GM10266 (cell line): ENCODE data around the gene TADA2A.

Experiments
- DNase-seq: peaks from one replicate; pipeline ENCODE4 v3.0.0; 2012; ENCODE audit errors: extremely low spot score
- TF ChIP-seq, protein P1 (sequence below): IDR thresholded peaks from 2 replicates; pipeline ENCODE4 v1.5.1; 2012; ENCODE audit warnings: mild to moderate bottlenecking, low read depth; ENCODE audit not compliant: control insufficient read depth, insufficient read depth; ENCODE audit errors: missing control alignments

The TADA2A gene

DNA sequence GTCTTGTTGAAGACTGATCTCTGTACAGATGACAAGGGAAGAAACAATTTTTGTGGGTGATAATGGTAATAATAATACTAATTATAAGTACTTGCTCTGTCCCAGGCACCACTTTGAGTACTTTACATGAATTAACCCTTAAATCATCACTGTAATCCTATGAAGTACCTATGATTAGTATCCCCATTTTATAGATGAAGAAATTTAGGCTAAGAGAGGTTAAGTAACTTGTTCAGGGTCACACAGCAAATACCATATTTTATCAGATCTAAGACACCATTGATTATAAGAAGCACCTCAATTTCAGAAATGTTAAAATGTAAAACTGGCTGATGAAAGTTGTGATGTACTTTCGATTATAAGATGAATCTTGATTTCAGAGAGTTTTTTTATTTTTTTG, 18.6 kb downstream of the TADA2A start:
- TF ChIP-seq, protein P1, sequence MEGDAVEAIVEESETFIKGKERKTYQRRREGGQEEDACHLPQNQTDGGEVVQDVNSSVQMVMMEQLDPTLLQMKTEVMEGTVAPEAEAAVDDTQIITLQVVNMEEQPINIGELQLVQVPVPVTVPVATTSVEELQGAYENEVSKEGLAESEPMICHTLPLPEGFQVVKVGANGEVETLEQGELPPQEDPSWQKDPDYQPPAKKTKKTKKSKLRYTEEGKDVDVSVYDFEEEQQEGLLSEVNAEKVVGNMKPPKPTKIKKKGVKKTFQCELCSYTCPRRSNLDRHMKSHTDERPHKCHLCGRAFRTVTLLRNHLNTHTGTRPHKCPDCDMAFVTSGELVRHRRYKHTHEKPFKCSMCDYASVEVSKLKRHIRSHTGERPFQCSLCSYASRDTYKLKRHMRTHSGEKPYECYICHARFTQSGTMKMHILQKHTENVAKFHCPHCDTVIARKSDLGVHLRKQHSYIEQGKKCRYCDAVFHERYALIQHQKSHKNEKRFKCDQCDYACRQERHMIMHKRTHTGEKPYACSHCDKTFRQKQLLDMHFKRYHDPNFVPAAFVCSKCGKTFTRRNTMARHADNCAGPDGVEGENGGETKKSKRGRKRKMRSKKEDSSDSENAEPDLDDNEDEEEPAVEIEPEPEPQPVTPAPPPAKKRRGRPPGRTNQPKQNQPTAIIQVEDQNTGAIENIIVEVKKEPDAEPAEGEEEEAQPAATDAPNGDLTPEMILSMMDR: no peak
- DNase-seq: no peak

DNA sequence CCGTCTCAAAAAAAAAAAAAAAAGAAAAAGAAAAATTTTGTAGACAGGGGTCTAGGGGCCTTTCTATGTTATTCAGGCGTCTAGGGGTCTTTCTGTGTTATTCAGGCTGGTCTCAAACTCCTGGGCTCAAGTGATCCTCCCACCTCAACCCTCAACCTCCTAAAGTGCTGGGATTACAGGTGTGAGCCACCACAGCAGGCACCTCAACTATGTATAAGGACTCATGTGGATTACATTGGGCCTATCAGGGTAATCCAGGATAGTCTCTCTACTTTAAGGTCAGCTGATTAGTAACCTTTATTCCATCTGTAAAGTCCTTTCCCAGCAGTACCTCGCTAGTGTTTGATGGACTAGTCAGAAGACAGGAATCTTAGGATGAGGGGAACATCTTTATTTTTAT, 22.4 kb downstream of the TADA2A start:
- DNase-seq: no peak
- TF ChIP-seq, protein P1: no peak

DNA sequence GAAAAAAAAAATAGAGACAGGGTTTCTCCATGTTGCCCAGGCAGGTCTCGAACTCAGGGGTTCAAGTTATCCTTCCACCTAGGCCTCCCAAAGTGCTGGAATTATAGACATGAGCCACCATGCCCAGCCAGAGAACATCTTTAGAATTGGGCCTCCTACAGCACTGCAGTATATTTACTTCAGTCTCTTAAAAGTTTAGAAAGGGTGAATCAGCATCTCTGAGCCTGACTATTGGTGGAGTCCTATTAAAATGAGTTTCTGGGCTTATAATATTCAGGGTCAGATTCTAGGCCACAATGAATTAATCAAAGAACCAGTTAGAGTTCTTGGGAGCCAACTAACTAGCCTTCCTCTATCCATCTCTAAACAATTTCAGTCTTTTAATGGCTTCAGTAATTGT, 22.8 kb downstream of the TADA2A start:
- TF ChIP-seq, protein P1: no peak
- DNase-seq: no peak

DNA sequence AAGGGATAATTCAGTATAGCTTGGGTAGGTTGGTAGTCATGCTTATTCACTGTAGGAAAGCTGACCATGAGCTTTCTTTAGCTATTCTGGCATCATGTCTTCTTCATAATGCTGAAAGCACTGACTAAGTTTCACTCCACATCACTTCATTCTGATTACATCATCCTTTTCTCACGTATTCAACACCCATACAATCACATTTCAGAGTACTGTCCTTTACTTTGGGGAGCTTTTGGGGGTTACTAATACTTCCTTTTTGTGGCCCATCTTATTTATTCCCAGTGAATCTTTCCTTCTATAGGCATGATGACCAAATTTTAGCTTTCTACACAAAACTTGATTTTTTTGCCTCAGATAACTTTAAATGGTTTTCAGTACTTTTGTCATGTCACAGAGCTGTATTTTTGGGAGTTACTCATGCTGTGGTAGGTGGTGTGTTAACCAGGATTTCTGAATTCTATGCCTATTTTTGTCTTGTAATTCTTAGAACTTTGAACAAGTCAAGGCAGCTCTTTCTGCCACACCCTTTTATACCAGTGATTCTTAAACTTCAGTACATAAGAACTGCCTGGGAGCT, 23.5 kb downstream of the TADA2A start:
- DNase-seq: peak; percentile 51
- TF ChIP-seq, protein P1: no peak

DNA sequence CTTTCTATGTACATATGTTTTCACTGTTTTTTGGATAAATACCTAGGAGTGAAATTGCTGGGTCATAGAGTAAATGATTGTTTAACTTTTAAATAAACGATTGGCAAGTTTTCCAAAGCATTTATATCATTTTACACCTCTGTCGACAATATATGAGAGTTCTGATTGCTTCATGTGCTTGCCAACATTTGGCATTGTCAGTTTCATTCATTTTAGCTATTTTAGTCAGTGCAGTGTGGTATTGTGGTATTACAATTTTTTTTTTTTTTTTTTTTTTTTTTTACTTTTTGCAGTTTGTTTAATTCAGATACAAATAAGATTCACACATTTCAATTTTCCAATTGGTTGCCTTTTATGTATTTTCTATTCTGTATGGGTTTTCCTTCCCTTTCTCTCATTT, 26.0 kb downstream of the TADA2A start:
- DNase-seq: no peak

DNA sequence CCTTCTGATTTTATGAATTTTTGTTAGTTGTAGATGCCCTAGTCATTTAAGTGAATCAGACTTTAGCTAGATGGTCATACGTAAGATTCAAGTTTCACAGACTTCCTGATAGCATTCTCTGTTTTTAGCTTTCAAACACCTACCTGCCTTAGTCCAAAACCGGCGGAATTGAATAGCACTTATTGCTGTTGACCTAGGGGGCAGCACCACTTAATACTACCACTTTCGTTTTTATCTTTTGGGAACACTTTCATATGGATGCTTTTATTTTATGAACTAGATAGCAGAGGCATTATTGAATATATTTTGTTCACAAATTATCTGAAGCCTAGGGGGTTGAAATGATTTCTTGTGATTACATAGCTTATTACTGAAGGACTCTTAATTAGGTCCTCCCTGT, 31.5 kb downstream of the TADA2A start:
- no peak for DNase-seq
- TF ChIP-seq, protein P1: no peak

More for the DNA sequence above, 26.0 kb downstream of the TADA2A start:
- TF ChIP-seq, protein P1: no peak

DNA sequence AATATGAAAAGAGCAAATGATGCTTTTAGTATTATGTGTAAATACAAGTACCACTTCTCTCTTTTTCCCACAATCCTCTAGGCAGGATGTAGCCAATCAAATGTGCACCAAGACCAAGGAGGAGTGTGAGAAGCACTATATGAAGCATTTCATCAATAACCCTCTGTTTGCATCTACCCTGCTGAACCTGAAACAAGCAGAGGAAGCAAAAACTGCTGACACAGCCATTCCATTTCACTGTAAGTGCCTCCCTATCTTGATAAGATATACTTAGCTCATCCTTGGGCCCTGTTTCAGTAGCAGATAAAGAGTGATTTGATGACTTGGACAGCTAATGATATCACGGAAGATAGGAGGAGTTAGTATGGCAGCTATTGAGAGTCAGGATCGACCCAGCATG, 33.7 kb downstream of the TADA2A start:
- DNase-seq: no peak
- TF ChIP-seq, protein P1: no peak

DNA sequence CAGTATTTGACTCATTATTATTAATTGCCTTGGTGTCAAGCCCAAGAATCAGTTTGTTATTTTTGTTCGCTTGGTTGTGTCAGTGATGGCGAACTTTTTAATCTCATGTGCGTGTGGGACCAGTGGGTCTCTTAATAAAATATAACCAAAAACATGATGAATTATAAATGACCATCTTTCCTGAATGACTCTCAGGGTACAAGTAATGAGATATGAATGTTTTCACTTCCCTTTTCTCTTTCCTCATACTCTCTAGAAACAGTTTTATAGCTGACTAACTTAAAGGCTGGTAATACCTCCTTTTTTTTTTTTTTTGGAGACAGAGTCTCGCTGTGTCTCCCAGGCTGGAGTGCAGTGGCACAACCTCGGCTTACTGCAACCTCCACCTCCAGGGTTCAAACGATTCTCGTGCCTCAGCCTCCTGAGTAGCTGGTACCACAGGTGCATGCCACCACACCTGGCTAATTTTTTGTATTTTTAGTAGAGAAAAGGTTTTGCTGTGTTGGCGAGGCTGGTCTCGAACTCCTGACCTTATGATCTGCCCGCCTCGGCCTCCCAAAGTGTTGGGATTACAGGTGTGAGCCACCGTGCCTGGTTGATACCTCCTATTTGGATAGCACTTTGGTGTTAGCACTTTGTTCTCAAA, 34.8 kb downstream of the TADA2A start:
- DNase-seq: peak; percentile 42
